Upper lobe of right lung (tissue), 1 donor: ENCODE data around the gene TEX12. TPM values are rescaled to one million over a fixed set of nuclear protein-coding genes. Genes with fewer than 3 reads are reported as not detected.

Source experiments
- ATAC-seq: fragments of 200-7000 bp; cut with Tn5 transposase; one replicate; pipeline ENCODE4 v1.9.1; 2020; ENCODE audit warnings: mild to moderate bottlenecking, moderate library complexity
- DNase-seq: peaks from one replicate; pipeline ENCODE4 v3.0.0-alpha.2; 2020
- H3K27ac ChIP-seq: fragments of 200-600 bp; one replicate; pipeline ENCODE4 v1.8.0; 2022
- H3K27me3 ChIP-seq: fragments of 200-600 bp; one replicate; pipeline ENCODE4 v1.8.0; 2022; ENCODE audit warnings: mild to moderate bottlenecking
- H3K36me3 ChIP-seq: fragments of 200-600 bp; one replicate; pipeline ENCODE4 v1.8.0; 2022
- H3K4me1 ChIP-seq: fragments of 200-600 bp; one replicate; pipeline ENCODE4 v1.8.0; 2022
- H3K4me3 ChIP-seq: fragments of 200-600 bp; one replicate; pipeline ENCODE4 v1.8.0; 2022; ENCODE audit warnings: mild to moderate bottlenecking
- H3K9me3 ChIP-seq: fragments of 200-600 bp; one replicate; pipeline ENCODE4 v1.8.0; 2022
- CTCF ChIP-seq: fragments of 200-600 bp; IDR thresholded peaks from one replicate; pipeline ENCODE4 v1.8.0; 2022; ENCODE audit warnings: antibody characterized with exemption
- intact Hi-C: fragments of 100-400 bp; cut with DNase I; formaldehyde crosslinking; loops from one replicate; pipeline ENCODE4 v1.11.0; 2022
- total RNA-seq: library from RNA; stranded (reverse); fragmentation: NEBNext Ultra II Directional; extraction: Animal tissue kit (Norgen Biotek cat#: 25700); gene quantifications from one replicate; pipeline ENCODE4 v1.2.1, GENCODE V29; 2021
- donor health status: DM: no; HTN: yes; CAD: no; lungs with severe emphysema.

TEX12 gene
- total RNA-seq, 1 donor from 2014 or later = not detected

- no peak for ATAC-seq
- intact Hi-C loops = no loop called here
- DNase-seq = no peak
Measured at GRCh38 chr11:112128483-112129121, 38.6 kb upstream of the TEX12 start.

GRCh38 chr11:112129656-112130055 is 37.5 kb upstream of the TEX12 start:
- intact Hi-C loops = no loop called here
- H3K9me3 ChIP-seq = no peaks in the 10 kb centered on the region
- H3K4me3 ChIP-seq = no peak overlapping the region
- peaks cover 6% of the 10 kb centered on the region for H3K4me1 ChIP-seq
- TF ChIP-seq CTCF = no peak
- no peak overlapping the region for H3K27ac ChIP-seq
- H3K27me3 ChIP-seq = no peaks in the 10 kb centered on the region
- no peaks in the 10 kb centered on the region for H3K36me3 ChIP-seq
- DNase-seq (no peak), ATAC-seq (peak; percentile 87)

More at GRCh38 chr11:112128483-112129121, 38.6 kb upstream of the TEX12 start:
- no peak overlapping the region for H3K27ac ChIP-seq
- H3K36me3 ChIP-seq = no peaks in the 10 kb centered on the region
- no peak for TF ChIP-seq CTCF
- no peaks in the 10 kb centered on the region for H3K27me3 ChIP-seq
- H3K9me3 ChIP-seq = no peaks in the 10 kb centered on the region
- H3K4me3 ChIP-seq = no peak overlapping the region
- H3K4me1 ChIP-seq = peaks cover 6% of the 10 kb centered on the region

GRCh38 chr11:112132737-112133136 is 34.4 kb upstream of the TEX12 start:
- Histone ChIP-seq H3K9me3 (no peaks in the 10 kb centered on the region), H3K36me3 (no peaks in the 10 kb centered on the region), H3K4me3 (no peak overlapping the region), H3K4me1 (peaks cover 6% of the 10 kb centered on the region), H3K27ac (no peak overlapping the region), H3K27me3 (no peaks in the 10 kb centered on the region)
- DNase-seq = no peak
- no peak for TF ChIP-seq CTCF
- intact Hi-C loops = no loop called here
- no peak for ATAC-seq

- ATAC-seq (no peak), DNase-seq (no peak)
- H3K36me3 ChIP-seq = no peaks in the 10 kb centered on the region
- no peak for TF ChIP-seq CTCF
- no peak overlapping the region for H3K27ac ChIP-seq
- no peaks in the 10 kb centered on the region for H3K9me3 ChIP-seq
- H3K4me3 ChIP-seq = no peak overlapping the region
- no peaks in the 10 kb centered on the region for H3K4me1 ChIP-seq
- intact Hi-C loops = no loop called here
- no peaks in the 10 kb centered on the region for H3K27me3 ChIP-seq
Measured at GRCh38 chr11:112134473-112134872, 32.7 kb upstream of the TEX12 start.

GRCh38 chr11:112143597-112143996 is 23.6 kb upstream of the TEX12 start:
- TF ChIP-seq CTCF = no peak
- intact Hi-C loops = no loop called here
- no peaks in the 10 kb centered on the region for H3K9me3 ChIP-seq
- no peaks in the 10 kb centered on the region for H3K27me3 ChIP-seq
- no peak overlapping the region for H3K27ac ChIP-seq
- no peak overlapping the region for H3K4me3 ChIP-seq
- ATAC-seq (no peak), DNase-seq (no peak)
- H3K36me3 ChIP-seq = peaks cover 12% of the 10 kb centered on the region
- H3K4me1 ChIP-seq = no peaks in the 10 kb centered on the region

- intact Hi-C loops = no loop called here
Measured at GRCh38 chr11:112150517-112150916, 16.7 kb upstream of the TEX12 start.

More at GRCh38 chr11:112150517-112150916, 16.7 kb upstream of the TEX12 start:
- Histone ChIP-seq H3K4me3 (no peak overlapping the region), H3K36me3 (peaks cover 24% of the 10 kb centered on the region), H3K9me3 (no peaks in the 10 kb centered on the region), H3K27me3 (no peaks in the 10 kb centered on the region), H3K4me1 (no peaks in the 10 kb centered on the region), H3K27ac (no peak overlapping the region)
- TF ChIP-seq CTCF = no peak
- no peak for ATAC-seq
- no peak for DNase-seq
